Vagina (tissue), 2 donors: Measurements from ENCODE around the gene POLR3GL. TPM values are rescaled to one million over a fixed set of nuclear protein-coding genes. Genes with fewer than 3 reads are reported as not detected.

Experiments
- DNase-seq, 2 donors: peaks; one replicate each; pipeline ENCODE4 v3.0.0-alpha.2; 2017; ENCODE audit errors: extremely low spot score in 2 of 2
- H3K27ac ChIP-seq: fragments of 200-600 bp; sonication (generic); one replicate; pipeline ENCODE4 v1.5.1; 2019
- H3K27me3 ChIP-seq: fragments of 200-600 bp; sonication (generic); one replicate; pipeline ENCODE4 v1.5.1; 2019
- H3K36me3 ChIP-seq, 2 donors: fragments of 200-600 bp; sonication (generic); one replicate each; pipeline ENCODE4 v1.5.1; 2017 to 2019
- H3K4me1 ChIP-seq: fragments of 200-600 bp; sonication (generic); one replicate; pipeline ENCODE4 v1.5.1; 2019
- H3K4me3 ChIP-seq, 2 donors: fragments of 200-600 bp; sonication (generic); 1 replicate in 1 of 2; 2 replicates in 1 of 2; pipeline ENCODE4 v1.5.1; 2016 to 2019
- H3K9me3 ChIP-seq: fragments of 200-600 bp; sonication (generic); one replicate; pipeline ENCODE4 v1.5.1; 2019
- CTCF ChIP-seq, 3 experiments: fragments of 450-650 bp in 2 of 3; fragments of 200-600 bp in 1 of 3; sonication (generic) in 1 of 3; IDR thresholded peaks; one replicate each; pipeline ENCODE4 v1.5.1; 2017 to 2019; ENCODE audit warnings: antibody characterized with exemption in 3 of 3, mild to moderate bottlenecking in 2 of 3, moderate library complexity in 2 of 3
- POLR2A ChIP-seq, 2 donors: fragments of 450-650 bp; IDR thresholded peaks; one replicate each; pipeline ENCODE4 v1.6.1; 2017; ENCODE audit warnings: antibody characterized with exemption in 2 of 2, mild to moderate bottlenecking in 2 of 2, moderate library complexity in 2 of 2
- POLR2AphosphoS5 ChIP-seq, 2 donors: sonication (generic); formaldehyde crosslinking; IDR thresholded peaks; one replicate each; pipeline ENCODE4 v1.9.0; 2017; ENCODE audit warnings: antibody characterized with exemption in 2 of 2, mild to moderate bottlenecking in 2 of 2, low read depth in 1 of 2; ENCODE audit not compliant: insufficient read depth in 1 of 2
- intact Hi-C: fragments of 100-400 bp; cut with DNase I; formaldehyde crosslinking; loops from one replicate; pipeline ENCODE4 v1.15.1; 2023
- total RNA-seq: library from RNA; depleted of rRNA; stranded (reverse); fragments of >200 nt; gene quantifications from one replicate; pipeline ENCODE4 v1.2.3, GENCODE V29; 2016

Gene POLR3GL
- total RNA-seq, 1 donor from 2014 or later: 15.0 TPM

- no peak overlapping the region for H3K4me3 ChIP-seq
- TF ChIP-seq POLR2AphosphoS5 (IDR thresholded peaks at IDR 0.05; ENCODE audit: insufficient read depth in 1 of 2, low read depth in 1 of 2) (peak; percentile 8), CTCF (IDR thresholded peaks at IDR 0.05) (peak in 1 of 3 experiments; percentile 18), POLR2A (IDR thresholded peaks at IDR 0.05) (no peak)
- H3K9me3 ChIP-seq: no peaks in the 10 kb centered on the region
- peaks cover 19 to 34% of the 10 kb centered on the region in 2 donors for H3K36me3 ChIP-seq
- peak in 1 of 2 donors; percentile 87 for DNase-seq
- H3K4me1 ChIP-seq: peaks cover 34% of the 10 kb centered on the region
- H3K27ac ChIP-seq: peak overlapping the region; percentile 96
- H3K27me3 ChIP-seq: no peaks in the 10 kb centered on the region
- intact Hi-C loops: no loop called here
These were observed 25.9 kb downstream of the POLR3GL start for GRCh38 chr1:145990249-145990855.

GRCh38 chr1:145991735-145992412, 27.4 kb downstream of the POLR3GL start:
- no peak for DNase-seq
- Histone ChIP-seq H3K4me3 (peak overlapping the region; percentile 83 to 89), H3K27ac (peak overlapping the region; percentile 96), H3K4me1 (peaks cover 23% of the 10 kb centered on the region), H3K36me3 (peaks cover 19 to 40% of the 10 kb centered on the region in 2 donors), H3K9me3 (no peaks in the 10 kb centered on the region), H3K27me3 (no peaks in the 10 kb centered on the region)
- intact Hi-C loops: no loop called here
- TF ChIP-seq POLR2A (IDR thresholded peaks at IDR 0.05): no peak
- TF ChIP-seq CTCF (IDR thresholded peaks at IDR 0.05): no peak
- no peak for TF ChIP-seq POLR2AphosphoS5 (IDR thresholded peaks at IDR 0.05; ENCODE audit: insufficient read depth in 1 of 2, low read depth in 1 of 2)

- Histone ChIP-seq H3K4me3 (peak overlapping the region; percentile 83 to 89), H3K27me3 (no peaks in the 10 kb centered on the region), H3K4me1 (peaks cover 27% of the 10 kb centered on the region), H3K9me3 (no peaks in the 10 kb centered on the region), H3K36me3 (peaks cover 19 to 40% of the 10 kb centered on the region in 2 donors), H3K27ac (peak overlapping the region; percentile 96)
- intact Hi-C loops: no loop called here
- peak in 1 of 2 donors; percentile 76 for DNase-seq
- TF ChIP-seq CTCF (IDR thresholded peaks at IDR 0.05): no peak
- peak in 1 of 2 donors; percentile 11 for TF ChIP-seq POLR2A (IDR thresholded peaks at IDR 0.05)
These were observed 28.0 kb downstream of the POLR3GL start for GRCh38 chr1:145992502-145992936.

GRCh38 chr1:145992958-145993617, 28.6 kb downstream of the POLR3GL start:
- Histone ChIP-seq H3K4me1 (peaks cover 31% of the 10 kb centered on the region), H3K4me3 (peak overlapping the region; percentile 83 to 89), H3K9me3 (no peaks in the 10 kb centered on the region), H3K27ac (peak overlapping the region; percentile 96), H3K36me3 (peaks cover 19 to 40% of the 10 kb centered on the region in 2 donors), H3K27me3 (no peaks in the 10 kb centered on the region)
- intact Hi-C loops: no loop called here
- DNase-seq: no peak
- no peak for TF ChIP-seq POLR2A (IDR thresholded peaks at IDR 0.05)
- no peak for TF ChIP-seq POLR2AphosphoS5 (IDR thresholded peaks at IDR 0.05; ENCODE audit: insufficient read depth in 1 of 2, low read depth in 1 of 2)
- no peak for TF ChIP-seq CTCF (IDR thresholded peaks at IDR 0.05)
